Measurements from ENCODE around the gene LMTK3.

LMTK3 gene

GRCh38 chr19:48471836-48472235, 39.8 kb downstream of the LMTK3 start:
- DNase-seq (ENCODE audit: low read depth), result no peak

GRCh38 chr19:48470856-48471255, 40.8 kb downstream of the LMTK3 start:
- no peak for DNase-seq (ENCODE audit: low read depth)

GRCh38 chr19:48469934-48470680, 41.5 kb downstream of the LMTK3 start:
- DNase-seq (ENCODE audit: low read depth), result no peak

GRCh38 chr19:48469289-48469881, 42.2 kb downstream of the LMTK3 start, which contains the start of gene CYTH2:
CYTH2 (plus strand) TSS chr19:48469369; CDS start chr19:48469508, 139 bp downstream.
- peak; percentile 69 for DNase-seq (ENCODE audit: low read depth)

GRCh38 chr19:48468772-48469288, 42.8 kb downstream of the LMTK3 start:
- DNase-seq (ENCODE audit: low read depth), result peak; percentile 99

GRCh38 chr19:48466561-48467325, 44.9 kb downstream of the LMTK3 start:
- peak; percentile 67 for DNase-seq (ENCODE audit: low read depth)

- no peak for DNase-seq (ENCODE audit: low read depth)
These were observed 46.4 kb downstream of the LMTK3 start for GRCh38 chr19:48465215-48465614.

GRCh38 chr19:48461982-48462655, 49.5 kb downstream of the LMTK3 start:
- DNase-seq (ENCODE audit: low read depth), result no peak

- no peak for DNase-seq (ENCODE audit: low read depth)
These were observed 50.0 kb downstream of the LMTK3 start for GRCh38 chr19:48461651-48461981.

GRCh38 chr19:48458016-48458415, 53.6 kb downstream of the LMTK3 start:
- no peak for DNase-seq (ENCODE audit: low read depth)

GRCh38 chr19:48456864-48457263, 54.8 kb downstream of the LMTK3 start:
- no peak for DNase-seq (ENCODE audit: low read depth)

- DNase-seq (ENCODE audit: low read depth), result no peak
These were observed 55.6 kb downstream of the LMTK3 start for GRCh38 chr19:48455908-48456562.

- no peak for DNase-seq (ENCODE audit: low read depth)
These were observed 56.3 kb downstream of the LMTK3 start, which contains the start of gene KCNJ14 for GRCh38 chr19:48455171-48455907. KCNJ14 (plus strand) TSS chr19:48455574; CDS start chr19:48461725, 6,151 bp downstream.

GRCh38 chr19:48454150-48454730, 57.4 kb downstream of the LMTK3 start:
- DNase-seq (ENCODE audit: low read depth), result no peak

- no peak for DNase-seq (ENCODE audit: low read depth)
These were observed 59.1 kb downstream of the LMTK3 start for GRCh38 chr19:48452289-48453190.

- DNase-seq (ENCODE audit: low read depth), result no peak
These were observed 60.0 kb downstream of the LMTK3 start for GRCh38 chr19:48451624-48452023.

GRCh38 chr19:48450863-48451262, 60.8 kb downstream of the LMTK3 start:
- DNase-seq (ENCODE audit: low read depth), result no peak

GRCh38 chr19:48450441-48450840, 61.2 kb downstream of the LMTK3 start:
- no peak for DNase-seq (ENCODE audit: low read depth)

GRCh38 chr19:48448563-48448962, 63.1 kb downstream of the LMTK3 start:
- no peak for DNase-seq (ENCODE audit: low read depth)

Data from stromal cell of bone marrow (primary cell).